Measurements from ENCODE around the gene ARGLU1.
"Not testable (repeated sequence)": the region's sequence is repeated elsewhere in the genome, so short reads cannot be mapped to it uniquely, and the experiment has no call there.

ARGLU1 gene

DNA sequence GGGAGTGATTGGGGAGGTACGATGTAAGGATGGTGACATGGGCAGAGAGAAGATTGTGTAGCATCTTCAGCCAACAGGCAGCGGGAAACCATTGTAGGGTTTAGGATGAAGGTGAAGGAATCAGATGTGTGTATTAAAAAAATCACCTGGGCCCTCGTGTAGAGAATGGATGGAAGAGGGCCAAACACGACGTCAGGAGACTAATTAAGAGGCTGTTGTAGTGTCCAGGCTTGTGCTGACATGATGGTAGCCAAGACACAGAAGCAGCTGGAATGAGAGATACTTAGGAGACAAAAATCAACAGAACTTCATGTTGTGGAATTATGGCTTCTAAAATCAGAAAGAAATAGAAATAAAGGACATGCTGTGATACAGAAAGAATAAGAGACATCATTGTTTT, 41.2 kb upstream of the ARGLU1 start:
- TF ChIP-seq, protein P1, sequence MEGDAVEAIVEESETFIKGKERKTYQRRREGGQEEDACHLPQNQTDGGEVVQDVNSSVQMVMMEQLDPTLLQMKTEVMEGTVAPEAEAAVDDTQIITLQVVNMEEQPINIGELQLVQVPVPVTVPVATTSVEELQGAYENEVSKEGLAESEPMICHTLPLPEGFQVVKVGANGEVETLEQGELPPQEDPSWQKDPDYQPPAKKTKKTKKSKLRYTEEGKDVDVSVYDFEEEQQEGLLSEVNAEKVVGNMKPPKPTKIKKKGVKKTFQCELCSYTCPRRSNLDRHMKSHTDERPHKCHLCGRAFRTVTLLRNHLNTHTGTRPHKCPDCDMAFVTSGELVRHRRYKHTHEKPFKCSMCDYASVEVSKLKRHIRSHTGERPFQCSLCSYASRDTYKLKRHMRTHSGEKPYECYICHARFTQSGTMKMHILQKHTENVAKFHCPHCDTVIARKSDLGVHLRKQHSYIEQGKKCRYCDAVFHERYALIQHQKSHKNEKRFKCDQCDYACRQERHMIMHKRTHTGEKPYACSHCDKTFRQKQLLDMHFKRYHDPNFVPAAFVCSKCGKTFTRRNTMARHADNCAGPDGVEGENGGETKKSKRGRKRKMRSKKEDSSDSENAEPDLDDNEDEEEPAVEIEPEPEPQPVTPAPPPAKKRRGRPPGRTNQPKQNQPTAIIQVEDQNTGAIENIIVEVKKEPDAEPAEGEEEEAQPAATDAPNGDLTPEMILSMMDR (IDR thresholded peaks at IDR 0.05; ENCODE audit: low read depth, low read length, missing control alignments), result no peak
- H3K4me3 ChIP-seq (ENCODE audit: low read depth, low read length), result no peak overlapping the region
- no peak for DNase-seq (ENCODE audit: low read depth)

DNA sequence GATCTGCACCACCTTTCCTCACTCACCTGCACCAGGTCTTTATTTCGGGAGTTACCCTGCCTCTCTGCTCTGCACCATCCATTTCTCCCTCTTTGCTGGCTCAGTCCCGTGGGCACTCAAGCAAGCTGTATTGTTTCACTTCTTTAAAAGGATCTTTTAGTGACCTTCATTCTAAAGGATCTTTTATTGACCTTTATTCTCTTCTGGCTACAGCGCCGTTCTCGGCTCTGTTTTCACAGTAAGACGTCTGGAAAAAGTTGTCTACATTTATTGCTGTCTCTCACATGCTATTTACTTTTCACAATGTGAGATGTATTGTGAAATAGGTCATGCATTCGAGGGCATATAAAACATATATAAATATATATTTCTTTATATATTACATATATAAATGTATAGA, 35.6 kb upstream of the ARGLU1 start:
- H3K4me3 ChIP-seq (ENCODE audit: low read depth, low read length), result no peak overlapping the region
- TF ChIP-seq, protein P1 (IDR thresholded peaks at IDR 0.05; ENCODE audit: low read depth, low read length, missing control alignments), result no peak
- no peak for DNase-seq (ENCODE audit: low read depth)

- TF ChIP-seq, protein P1 (IDR thresholded peaks at IDR 0.05; ENCODE audit: low read depth, low read length, missing control alignments), result no peak
- no peak overlapping the region for H3K4me3 ChIP-seq (ENCODE audit: low read depth, low read length)
- DNase-seq (ENCODE audit: low read depth), result no peak
Observed at GRCh38 chr13:106602178-106602577, 34.2 kb upstream of the ARGLU1 start.

DNA sequence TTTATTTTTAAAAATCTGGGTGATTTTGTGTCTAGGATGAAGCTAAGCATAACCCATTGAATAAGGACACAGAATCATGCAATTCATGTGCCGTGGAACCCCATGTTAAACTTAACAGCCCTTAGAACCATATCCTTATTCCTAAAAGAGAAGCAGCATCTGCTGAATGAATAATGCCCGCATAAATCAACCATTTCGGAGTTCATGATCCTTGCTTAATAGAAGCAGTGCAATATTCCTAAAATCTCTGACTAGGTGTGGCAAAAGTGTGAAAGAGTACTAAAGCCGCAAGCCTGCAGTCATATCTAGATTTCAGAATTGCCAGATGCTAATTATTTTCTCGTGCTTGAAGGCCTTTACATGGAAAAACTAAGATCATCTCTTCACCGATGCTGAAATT, 33.6 kb upstream of the ARGLU1 start:
- TF ChIP-seq, protein P1 (IDR thresholded peaks at IDR 0.05; ENCODE audit: low read depth, low read length, missing control alignments), result no peak
- DNase-seq (ENCODE audit: low read depth), result no peak
- no peak overlapping the region for H3K4me3 ChIP-seq (ENCODE audit: low read depth, low read length)

- H3K4me3 ChIP-seq (ENCODE audit: low read depth, low read length); DNase-seq (ENCODE audit: low read depth): not testable (repeated sequence)
Observed at GRCh38 chr13:106600798-106601135, 32.8 kb upstream of the ARGLU1 start.

- no peak for DNase-seq (ENCODE audit: low read depth)
- no peak overlapping the region for H3K4me3 ChIP-seq (ENCODE audit: low read depth, low read length)
- TF ChIP-seq, protein P1 (IDR thresholded peaks at IDR 0.05; ENCODE audit: low read depth, low read length, missing control alignments), result no peak
Observed at GRCh38 chr13:106599875-106600797, 32.2 kb upstream of the ARGLU1 start.

GRCh38 chr13:106597749-106598395, 29.9 kb upstream of the ARGLU1 start:
- no peak for DNase-seq (ENCODE audit: low read depth)
- TF ChIP-seq, protein P1 (IDR thresholded peaks at IDR 0.05; ENCODE audit: low read depth, low read length, missing control alignments), result no peak
- H3K4me3 ChIP-seq (ENCODE audit: low read depth, low read length), result no peak overlapping the region
